ENCODE measurements around the gene WWOX.

DNA sequence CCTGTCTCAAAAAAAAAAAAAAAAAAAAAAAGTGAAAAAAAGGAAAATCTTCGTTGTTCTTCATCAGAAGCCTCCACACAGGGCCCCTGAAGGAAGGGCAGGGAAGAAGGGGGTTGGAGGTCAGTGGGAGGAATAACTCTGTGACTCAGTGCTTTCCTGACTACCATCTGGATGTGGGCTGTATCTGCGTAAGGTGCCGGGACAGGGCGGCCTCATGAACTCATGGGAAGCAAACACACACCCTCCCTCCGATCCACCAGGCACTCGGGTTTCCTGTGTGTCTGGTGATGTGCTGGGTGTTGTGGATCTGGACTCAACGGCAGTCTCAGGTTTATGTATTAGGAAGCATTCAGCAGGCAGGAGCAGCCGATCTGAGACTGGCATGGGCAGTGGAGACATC is 691.6 kb downstream of the WWOX start:
- TF ChIP-seq CTCF (IDR thresholded peaks at IDR 0.05; ENCODE audit: low read depth, low read length), result no peak
- TF ChIP-seq MAX (IDR thresholded peaks at IDR 0.05; ENCODE audit: low read depth, low read length), result no peak
- TF ChIP-seq POLR2A (IDR thresholded peaks at IDR 0.05; ENCODE audit: extremely low read depth, insufficient read length), result no peak

All from NB4 (cell line).